Stimulated activated CD8-positive, alpha-beta memory T cell treated with anti-CD3 and anti-CD28 coated beads, Interleukin-15, amount 100 ng/mL, for 1 hour (primary cell): ENCODE measurements around the gene PRCD.

Experiments used
- DNase-seq: peaks from one replicate; pipeline ENCODE4 v3.0.0-alpha.2; 2020; ENCODE audit warnings: low read depth

PRCD gene

DNA sequence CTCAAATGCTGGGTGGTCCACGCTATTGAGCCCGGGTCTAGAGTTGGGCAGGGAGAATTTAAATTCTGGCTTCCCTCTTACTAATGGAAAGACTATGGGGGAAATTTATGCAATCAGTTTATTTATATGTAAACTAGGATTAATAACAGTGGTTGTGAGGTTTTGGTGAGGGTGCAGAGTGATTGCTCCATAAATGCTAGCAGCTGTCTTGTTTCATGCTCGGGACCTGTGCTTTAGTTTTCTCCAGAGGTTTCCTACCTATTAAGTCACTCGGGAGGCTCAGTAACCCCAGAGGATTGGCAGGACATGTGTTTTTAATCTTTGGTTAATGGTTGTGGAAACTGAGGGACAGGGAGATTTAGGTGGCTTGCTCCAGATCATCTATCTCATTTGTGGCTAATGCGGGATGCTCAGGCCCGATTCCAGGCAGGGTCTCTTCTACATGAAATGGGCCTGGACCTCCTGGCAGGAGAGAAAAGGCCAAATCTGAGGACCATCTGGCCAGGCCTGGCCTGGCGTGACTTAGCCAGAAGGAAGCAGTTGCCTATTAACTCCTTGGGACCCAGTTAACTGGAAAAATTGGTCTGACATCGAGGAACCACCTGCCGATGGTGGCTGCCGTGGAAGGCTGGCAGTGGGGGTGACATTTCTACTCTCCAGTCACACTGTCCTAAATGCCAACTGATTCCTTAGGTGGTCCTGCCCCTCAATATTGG is 2.1 kb downstream of the PRCD start:
- DNase-seq = no peak

DNA sequence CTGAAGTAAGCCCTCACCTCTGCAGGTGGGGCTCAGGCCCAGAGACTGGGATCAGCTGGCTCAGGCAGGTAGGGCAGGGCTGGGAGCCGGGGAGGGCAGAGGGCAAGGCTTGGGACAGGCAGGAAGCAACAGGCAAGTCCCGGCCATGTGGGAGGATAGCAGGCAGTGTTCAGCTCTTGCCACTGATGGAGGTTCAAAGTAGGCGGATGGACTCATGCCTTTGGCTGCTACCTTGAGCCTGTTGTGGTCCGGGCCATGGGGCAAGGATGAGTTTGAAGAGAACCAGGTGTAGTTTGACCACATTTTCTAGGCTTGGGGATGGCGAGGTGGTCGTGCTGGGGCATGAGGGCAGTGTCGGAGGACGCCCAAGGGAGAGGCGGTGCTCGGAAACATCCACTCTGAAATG is 2.7 kb downstream of the PRCD start:
- no peak for DNase-seq

DNA sequence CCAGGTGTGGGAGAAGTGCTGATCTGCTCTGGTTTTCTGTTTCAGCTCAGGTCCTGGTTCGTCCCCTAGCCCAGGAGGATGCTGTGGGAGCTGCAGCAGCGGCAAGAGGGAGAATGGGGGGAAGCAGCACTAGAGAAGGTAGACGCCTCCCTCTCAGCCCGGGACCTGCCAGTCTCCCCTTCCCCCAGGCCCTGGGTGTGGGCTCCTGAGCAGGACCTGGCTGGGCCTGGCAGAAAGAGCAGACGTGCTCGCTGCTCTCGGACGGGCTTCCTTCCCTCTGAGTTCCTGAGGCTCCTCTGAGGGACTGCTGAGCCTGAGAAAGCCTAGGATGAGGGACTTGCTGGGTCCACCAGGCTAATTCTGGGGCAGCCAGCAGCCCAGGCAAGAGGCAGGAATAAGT is 3.1 kb downstream of the PRCD start:
- no peak for DNase-seq

DNA sequence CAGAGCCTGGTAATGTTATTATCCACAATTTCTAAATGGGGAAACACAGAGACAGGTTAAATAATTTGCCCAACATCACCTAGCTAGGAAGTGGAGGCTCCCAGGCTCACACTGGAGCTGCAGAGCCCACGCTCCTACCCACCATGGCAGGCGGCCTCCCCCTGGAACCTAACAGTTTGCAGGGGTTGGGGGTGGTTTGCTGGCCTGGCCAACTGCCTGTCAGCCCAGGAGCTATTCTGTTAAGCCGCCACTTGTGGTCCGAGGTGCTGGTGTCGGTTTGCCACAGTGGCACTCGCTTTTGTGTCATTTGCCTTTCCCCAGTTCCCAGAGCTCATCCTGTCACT is 3.6 kb downstream of the PRCD start:
- no peak for DNase-seq

DNA sequence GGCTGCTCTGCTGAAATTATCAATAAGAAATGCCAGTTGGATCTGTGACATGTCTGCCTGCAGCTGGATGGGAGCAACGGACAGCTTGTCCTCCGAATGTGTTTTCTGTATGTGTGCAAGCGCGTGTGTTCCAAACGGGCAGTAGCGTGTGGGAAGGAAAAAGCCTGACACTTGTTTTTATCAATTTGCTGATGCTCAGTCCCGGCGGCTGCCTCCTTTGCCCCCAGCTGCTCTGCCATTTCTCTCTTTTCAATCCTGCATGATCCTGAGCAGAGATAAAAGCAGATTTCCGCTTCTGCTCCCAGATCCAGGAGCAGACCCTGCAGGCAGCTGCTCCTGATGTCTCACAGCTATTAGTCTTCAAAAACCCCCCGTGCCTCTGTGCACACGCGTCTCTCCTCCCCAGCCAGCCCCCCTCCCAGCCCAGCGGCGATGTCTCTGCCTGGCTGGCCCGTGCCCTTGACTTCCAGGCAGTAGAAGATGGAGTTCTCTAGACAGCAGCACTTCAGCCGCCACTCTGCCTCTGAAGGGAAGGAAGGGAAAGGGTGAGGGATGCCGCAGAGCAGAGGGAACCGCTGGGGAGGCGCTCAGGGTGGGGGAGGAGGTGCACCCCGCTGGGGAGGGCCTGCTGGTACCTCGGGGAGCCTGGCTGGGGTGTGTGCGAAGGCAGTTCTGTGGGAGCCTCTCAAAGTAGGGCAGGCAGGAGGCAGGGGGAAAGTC is 4.1 kb downstream of the PRCD start:
- no peak for DNase-seq

DNA sequence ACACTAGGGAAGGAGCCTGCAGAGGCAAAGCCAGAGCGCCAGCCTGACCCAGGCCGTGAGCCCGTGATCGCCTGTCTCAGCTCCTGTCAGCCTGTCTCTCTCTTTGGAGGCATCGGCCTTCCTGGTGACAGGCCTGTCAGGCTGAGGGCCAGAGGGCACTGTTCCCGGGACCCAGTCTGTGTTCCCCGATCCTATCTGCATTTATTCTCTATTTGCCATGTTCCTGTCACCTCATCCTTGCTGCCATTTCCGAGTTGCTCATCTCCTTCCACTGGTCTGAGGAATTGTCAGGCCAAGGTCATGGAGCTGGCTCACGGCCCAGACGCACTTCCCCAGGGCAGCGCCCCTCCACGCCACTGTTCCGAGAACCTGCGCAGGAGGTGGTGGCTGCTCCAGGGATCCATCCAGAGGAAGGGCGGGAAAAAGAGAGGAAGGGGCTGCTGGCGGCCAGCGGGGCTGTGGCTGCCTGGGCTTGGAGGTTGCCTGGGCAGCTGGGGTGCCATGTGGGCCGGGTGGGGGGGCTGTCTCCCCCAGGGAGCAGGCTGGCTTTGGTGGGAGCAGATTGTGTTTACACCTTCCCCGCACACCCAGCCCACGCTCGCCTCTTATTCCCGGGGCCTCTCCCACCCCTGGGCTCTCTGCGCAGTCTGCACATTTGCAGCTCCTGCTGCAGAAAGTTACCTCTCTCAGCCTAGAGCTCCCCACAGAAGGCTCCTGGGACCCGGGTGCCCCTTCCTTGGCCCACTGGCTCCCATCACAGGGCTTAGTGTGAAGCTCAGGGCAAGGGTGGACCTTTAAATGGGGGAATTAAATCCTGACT is 4.9 kb downstream of the PRCD start:
- no peak for DNase-seq

DNA sequence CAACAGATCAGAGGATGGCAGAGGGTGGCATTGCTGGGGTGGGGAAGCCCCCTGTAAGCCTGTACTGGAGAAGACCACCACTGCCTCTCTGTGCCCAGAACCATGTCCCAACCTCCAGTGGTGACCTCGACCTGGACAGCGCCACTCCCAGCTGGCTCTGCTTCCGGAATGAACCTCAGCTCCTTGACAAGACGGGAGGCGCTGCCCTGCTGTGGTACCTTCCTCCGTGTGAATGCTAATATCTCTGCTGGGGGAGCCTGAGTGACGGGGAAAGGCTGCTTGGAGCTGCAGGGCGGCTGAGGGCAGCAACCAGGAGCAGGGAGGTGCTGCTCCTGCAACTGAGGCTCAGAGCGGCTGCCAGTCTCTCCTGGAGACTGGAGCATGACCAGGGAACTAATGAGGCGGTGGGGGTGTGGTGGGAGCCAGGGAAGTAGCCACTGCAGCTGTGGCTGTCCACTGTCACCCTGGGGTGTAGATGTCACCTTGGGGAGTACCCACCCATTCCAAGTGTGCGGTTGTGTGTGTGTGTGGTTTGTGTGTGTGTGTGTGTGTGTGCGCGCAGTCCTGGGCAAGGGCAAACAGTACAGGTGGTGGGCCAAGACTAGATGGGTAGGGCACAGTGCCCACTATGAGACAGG is 6.2 kb downstream of the PRCD start:
- no peak for DNase-seq

DNA sequence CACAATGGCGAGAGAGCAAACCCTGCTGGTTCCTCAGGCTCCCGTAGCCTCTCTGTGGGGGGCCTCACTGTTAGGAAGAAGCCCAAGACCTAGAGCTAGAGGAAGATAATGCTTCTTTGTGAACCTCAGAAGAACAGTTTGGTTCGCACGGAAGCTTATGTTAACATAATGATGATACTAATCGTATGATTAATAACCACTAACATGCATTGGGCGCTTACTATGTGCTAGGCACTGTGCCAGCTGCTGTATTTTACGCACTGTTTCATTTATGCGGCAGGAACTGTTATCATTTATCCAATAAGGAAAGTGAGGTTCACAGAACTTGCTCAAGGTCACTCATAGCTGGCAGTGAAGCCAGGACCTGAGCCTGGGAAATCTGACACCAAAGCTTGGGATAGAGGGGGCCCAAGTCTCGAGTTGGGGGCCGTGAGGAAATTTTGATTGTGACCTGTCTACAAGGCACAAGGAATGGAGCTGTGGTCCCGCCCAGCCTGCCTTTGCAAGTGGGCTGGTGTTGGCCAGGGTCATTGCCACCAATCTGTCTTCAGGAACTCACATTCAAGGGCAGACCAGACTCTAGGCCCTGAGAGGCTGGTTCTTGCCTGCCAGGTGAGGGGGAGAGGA is 6.8 kb downstream of the PRCD start:
- no peak for DNase-seq

DNA sequence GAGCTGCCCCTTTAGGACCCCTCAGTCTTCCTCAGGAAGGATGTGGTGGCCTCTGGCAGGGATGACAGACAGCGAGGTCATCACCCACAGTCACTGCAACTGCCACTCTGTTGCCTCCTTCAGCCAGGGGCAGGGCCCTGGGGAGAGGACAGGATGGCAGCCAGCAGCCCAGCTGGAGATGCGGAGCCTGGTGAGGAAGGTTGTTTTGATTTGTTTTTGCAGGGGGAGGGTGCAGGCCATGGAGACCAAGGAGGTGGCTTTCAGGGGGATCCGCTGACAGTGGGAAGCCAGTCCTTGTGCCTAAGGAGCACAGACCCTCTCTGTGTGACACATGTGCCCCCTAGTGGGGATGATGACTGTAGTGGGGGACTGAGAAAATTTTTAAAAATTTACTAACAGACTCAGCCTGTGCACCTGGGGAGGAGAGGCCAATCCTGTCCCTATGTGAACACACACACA is 7.4 kb downstream of the PRCD start:
- peak; percentile 45 for DNase-seq

DNA sequence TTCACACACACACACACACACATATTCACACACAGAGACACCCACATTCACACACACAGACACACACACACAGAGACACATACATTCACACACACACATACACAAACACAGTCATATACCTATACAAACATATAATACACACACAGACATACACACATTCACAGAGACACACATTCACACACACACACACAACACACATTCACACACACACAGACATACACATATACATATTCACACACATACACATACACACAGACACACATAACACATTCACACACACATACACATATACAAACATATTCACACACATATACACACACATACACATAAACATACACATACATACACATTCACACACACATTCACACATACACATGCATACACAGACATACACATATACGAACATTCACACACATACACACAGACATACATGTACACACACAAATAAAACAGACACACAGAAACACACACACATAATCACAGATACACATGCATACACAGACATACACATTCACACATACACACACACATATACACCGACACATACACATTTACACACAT is 7.9 kb downstream of the PRCD start:
- DNase-seq = no peak

DNA sequence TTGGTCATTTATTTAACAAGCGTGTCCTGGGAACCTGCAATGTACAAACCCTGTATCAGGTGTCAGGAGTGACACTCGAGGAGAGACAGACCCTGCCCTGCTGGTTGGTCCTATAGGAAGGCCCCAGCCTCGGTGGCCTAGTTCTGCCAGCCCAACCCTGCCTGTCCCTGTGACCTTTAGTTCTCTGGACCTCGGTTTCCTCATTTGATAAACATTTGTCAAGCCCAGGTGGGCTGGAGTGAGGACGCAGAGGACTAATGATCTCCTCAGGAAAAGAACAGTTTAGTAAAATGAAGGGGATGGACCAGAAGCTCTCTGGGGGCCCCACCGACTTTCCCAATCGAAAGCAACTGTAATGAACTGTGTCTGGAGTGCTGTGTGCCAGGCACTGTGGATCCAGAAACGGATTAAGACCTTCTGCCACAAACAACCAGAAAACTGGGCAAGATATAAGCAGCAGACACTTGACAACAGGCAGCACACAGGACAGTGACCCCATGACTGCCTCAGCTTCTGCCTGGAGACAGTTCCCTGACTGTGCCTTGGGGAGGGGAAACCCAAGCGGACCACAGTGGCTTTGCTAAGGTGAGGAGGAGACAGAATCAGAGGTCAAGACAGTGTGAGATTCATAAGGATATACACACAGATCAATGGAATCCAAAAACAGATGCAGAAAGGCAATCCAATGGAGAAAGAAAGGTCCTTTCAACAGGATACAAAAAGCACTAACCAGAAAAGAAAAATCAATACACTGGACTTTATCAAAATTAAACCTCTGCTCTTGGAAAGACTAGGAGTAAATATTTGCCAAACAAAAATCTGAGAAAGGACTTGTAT is 8.8 kb downstream of the PRCD start:
- no peak for DNase-seq

DNA sequence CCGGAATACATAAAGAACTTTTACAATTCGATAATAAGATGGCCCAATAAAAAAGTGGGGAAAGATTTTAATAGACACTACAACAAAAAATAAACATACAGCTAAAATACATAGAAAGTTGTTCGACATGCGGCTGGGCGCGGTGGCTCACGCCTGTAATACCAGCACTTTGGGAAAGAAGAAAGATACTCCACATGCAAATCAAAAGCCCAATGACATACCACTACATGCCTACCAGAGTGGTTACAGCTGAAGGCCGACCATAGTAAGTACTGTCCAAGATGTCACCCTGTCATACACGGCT is 9.3 kb downstream of the PRCD start:
- no peak for DNase-seq

DNA sequence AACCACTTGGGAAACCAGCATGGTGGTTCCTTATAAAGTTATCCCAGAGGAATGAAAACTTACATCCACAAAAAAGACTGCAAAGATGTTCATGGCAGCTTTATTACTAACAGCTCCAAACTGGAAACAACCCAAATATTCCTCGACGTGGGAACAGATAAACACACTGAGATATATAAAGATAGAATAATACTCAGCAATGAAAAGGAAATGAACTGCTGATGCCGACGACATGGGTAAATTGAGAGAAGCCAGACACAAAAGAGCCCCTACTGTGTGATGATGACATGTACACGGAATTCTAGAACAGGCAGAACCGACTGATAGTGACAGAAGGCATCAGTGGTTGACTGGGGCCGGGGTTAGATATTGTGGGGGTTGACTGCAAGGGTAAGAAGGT is 9.7 kb downstream of the PRCD start:
- DNase-seq = no peak

DNA sequence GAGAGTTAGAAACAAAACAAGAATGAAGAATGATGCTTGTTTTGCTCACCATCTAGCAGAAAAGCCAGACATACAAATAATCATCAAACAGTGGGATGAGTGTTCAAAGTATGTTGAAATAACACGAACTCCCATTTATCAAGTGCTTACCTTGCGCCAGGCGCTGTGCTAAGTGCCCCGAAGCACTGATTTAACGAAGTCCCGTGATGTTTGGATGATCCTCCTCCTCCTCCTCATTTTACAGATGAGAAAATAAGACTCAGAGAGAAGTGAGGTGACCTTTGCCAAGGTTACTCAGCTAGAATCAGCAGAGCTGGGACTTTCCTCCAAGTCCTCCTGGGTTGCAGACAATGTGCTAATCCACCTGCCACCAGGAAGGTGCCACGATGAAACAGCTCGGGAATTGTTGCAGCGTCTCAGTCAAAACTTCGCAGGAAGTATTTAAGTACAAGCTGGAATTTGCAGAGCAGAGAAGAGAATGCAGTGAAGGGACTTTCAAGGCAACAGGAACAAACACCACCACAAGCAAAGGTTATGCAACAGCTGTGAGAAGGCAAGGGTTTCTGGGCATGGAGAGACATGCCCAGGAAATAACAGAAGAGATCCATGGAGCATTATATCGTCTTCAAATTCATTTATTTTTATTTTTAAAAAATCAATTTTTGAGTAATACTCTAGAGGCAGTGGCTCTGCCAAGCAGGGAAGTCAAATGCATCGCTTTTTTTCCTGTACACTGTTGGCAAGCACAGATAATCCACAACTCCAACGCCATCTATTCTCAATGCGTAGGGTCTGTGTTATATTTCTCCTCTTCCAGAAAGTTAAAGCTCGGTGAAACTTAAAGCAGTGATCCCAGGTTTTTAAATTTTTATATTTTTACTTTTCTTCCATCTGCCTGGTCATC is 11.1 kb downstream of the PRCD start:
- DNase-seq = no peak

DNA sequence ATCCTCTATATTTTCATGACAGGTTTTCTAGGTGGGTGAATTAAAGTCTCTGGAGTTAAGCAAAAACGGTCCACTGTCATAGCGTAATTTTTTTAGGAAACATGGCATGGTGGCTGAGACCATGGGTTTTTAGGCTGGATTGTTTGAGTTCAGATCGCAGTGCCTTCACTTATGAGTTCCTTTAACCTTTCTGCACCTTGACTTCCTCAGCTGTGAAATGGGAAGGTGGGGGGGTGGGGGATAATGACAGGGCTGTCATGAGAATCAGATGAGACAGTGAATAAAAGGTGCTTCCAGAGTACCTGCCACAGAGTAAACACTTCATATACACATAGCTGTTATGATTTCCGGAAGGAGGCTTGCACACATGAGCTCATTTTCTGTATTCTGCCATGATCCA is 11.8 kb downstream of the PRCD start:
- no peak for DNase-seq

DNA sequence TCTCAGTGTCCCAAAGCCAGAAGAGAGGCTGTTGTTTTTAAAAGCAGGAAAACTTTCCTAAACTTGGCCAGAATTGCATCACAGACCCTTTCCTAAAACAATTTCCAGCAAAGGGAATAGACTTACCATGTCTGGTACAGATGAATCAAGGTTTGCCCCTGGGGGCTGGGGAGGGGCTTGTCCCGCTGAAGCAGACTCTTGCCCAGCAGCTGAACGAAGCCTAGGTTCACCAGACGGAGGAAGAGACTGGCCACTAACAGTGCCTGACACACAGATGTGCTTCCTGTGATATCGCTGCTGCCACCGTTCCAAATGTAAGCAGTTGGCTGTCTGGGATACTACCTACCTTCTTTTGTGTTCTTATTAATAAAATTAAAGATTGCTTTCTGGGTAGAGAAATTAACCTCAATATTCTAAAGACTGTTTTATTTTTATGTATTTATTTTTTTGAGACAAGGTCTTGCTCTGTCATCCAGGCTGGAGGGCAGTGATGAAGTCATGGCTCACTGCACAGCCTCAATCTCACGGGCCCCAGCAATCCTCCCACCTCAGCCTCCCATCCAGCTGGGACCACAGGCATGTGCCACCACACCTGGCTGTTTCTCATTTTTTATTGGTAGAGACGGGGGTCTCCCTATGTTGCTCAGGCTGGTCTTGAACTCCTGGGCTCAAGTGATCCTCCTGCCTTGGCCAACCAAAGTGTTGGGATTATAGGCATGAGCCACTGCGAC is 13.5 kb downstream of the PRCD start:
- DNase-seq = no peak

DNA sequence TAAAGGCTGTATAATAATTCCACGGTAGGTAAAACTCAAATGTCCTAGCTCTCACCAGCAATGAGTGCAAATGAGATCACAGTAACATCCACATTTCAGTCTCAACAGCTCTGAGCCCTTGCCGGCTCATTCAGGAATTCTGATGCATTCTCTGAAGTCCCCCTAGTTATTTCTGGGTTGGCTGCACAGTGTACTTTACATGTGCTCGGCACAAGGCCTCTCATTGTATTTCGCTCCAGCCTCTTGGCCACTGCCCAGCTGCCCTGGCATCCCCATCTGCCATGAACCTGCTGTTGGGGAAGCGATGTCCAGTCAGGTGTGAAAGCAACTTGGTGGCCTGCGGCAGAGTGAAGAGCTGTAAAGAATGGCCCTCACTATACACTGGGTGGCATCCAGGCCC is 14.3 kb downstream of the PRCD start:
- DNase-seq = no peak

DNA sequence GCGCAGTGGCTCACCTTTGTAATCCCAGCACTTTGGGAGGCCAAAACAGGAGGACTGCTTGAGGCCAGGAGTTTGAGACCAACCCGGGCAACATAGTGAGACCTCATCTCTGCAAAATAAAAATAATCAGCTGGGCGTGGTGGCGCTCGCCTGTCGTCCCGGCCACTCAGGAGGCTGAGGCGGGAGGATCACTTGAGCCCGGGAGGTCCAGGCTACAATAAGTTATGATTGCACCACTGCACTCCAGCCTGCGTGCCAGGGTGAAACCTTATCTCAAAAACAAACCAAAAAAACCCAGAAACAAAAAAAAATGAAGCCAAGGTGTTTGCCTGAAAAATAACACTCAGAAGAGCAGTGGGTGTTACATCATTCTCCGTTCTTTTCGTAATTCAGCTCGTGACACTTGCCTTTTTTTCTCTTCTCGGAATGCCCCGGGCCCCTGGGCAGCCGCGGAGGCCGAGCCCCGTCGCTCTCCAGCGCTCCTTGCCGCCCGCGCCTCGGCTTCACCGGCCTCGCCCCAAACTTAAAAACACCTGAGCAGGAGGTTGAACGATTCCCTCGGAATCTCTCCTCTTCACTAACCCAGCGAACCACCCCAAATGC is 17.0 kb downstream of the PRCD start:
- DNase-seq = no peak
